Heart left ventricle (tissue), 16 donors: Measurements from ENCODE around the gene MACO1. TPM values are rescaled to one million over a fixed set of nuclear protein-coding genes. Genes with fewer than 3 reads are reported as not detected.
A peak's percentile ranks its signal among the peaks of the same experiment; 100 is the strongest.

Source experiments
- ATAC-seq, 4 donors: fragments of 200-7000 bp; cut with Tn5 transposase; one replicate each; pipeline ENCODE4 v1.9.1; 2020 to 2022; ENCODE audit warnings: moderate library complexity in 4 of 4, mild to moderate bottlenecking in 3 of 4, moderate number of reproducible peaks in 1 of 4
- DNase-seq, 5 donors: peaks; one replicate each; pipeline ENCODE4 v3.0.0-alpha.2; 2020
- H3K27ac ChIP-seq, 12 donors: fragments of 200-600 bp; sonication (generic) in 4 of 12; one replicate each; pipeline versions ENCODE4 v1.5.0 to v1.8.0; 2016 to 2022; ENCODE audit warnings: mild to moderate bottlenecking in 2 of 12
- H3K27me3 ChIP-seq, 9 donors: fragments of 200-600 bp; sonication (generic) in 2 of 9; one replicate each; pipeline versions ENCODE4 v1.5.1 to v1.8.0; 2016 to 2022; ENCODE audit warnings: mild to moderate bottlenecking in 3 of 9
- H3K36me3 ChIP-seq, 9 donors: fragments of 200-600 bp; sonication (generic) in 2 of 9; one replicate each; pipeline versions ENCODE4 v1.5.0 to v1.8.0; 2018 to 2022; ENCODE audit warnings: mild to moderate bottlenecking in 2 of 9
- H3K4me1 ChIP-seq, 12 donors: fragments of 200-600 bp; sonication (generic) in 4 of 12; one replicate each; pipeline versions ENCODE4 v1.5.0 to v1.8.0; 2016 to 2022; ENCODE audit warnings: mild to moderate bottlenecking in 3 of 12
- H3K4me3 ChIP-seq, 12 donors: fragments of 200-600 bp; sonication (generic) in 4 of 12; one replicate each; pipeline versions ENCODE4 v1.5.0 to v1.8.0; 2017 to 2022; ENCODE audit warnings: mild to moderate bottlenecking in 9 of 12, moderate library complexity in 4 of 12
- H3K9me3 ChIP-seq, 12 donors: fragments of 200-600 bp; sonication (generic) in 4 of 12; one replicate each; pipeline versions ENCODE4 v1.5.0 to v1.8.0; 2016 to 2022; ENCODE audit warnings: mild to moderate bottlenecking in 1 of 12
- CTCF ChIP-seq, 12 donors: fragments of 200-600 bp; sonication (generic) in 4 of 12; IDR thresholded peaks; one replicate each; pipeline versions ENCODE4 v1.5.0 to v1.8.0; 2018 to 2022; ENCODE audit warnings: antibody characterized with exemption in 12 of 12, mild to moderate bottlenecking in 5 of 12
- POLR2A ChIP-seq, 2 donors: fragments of 450-650 bp; IDR thresholded peaks; one replicate each; pipeline ENCODE4 v1.6.1; 2017; ENCODE audit warnings: antibody characterized with exemption in 2 of 2, mild to moderate bottlenecking in 2 of 2, moderate library complexity in 2 of 2
- WGBS, 4 donors: extraction: QIAGEN DNeasy Blood & Tissue Kit in 2 of 4; methylation state at CpG; one replicate each; pipeline versions ENCODE4 v1.1.5 to v1.1.7; 2013 to 2018; 5-methylcytosine and 5-hydroxymethylcytosine counted together
- intact Hi-C, 10 donors: fragments of 100-400 bp; cut with DNase I; formaldehyde crosslinking; loops; one replicate each; pipeline versions ENCODE4 v1.11.1 to v1.14.2; 2022
- polyA plus RNA-seq, 2 donors: library from polyadenylated mRNA; stranded (reverse); fragments of 200-250 nt; gene quantifications; one replicate each; pipeline ENCODE4 v1.2.3, GENCODE V29; 2013
- total RNA-seq, 9 donors: library from RNA; depleted of rRNA in 2 of 9; stranded (reverse); fragments of >200 nt in 2 of 9; fragmentation: NEBNext Ultra II Directional in 3 of 9; extraction: Animal tissue kit (Norgen Biotek cat#: 25700) in 3 of 9; gene quantifications; one replicate each; pipeline versions ENCODE4 v1.1.0 to v1.2.4, GENCODE V29; 2016 to 2023
- donor health status: ischemic (EF 13 %, LVEDD 7.1; RV severe dilation, severe dysfunction).
- donor health status: healthy with polysubstance abuse.
- donor health status: DM: no; HTN: yes; CAD: no.
- donor health status: DM: no; HTN: no; CAD: no.
- donor health status: ischemic (EF 25% LVEDD 6.9; RV normal size, moderate dysfunction).
- donor health status: ischemic (EF 25% LVEDD 5.7; RV mildly dilated, moderate dysfunction).
- donor health status: healthy.
- donor health status: DM: yes; HTN: yes; CAD: no.
- donor health status: ischemic (EF 35%, LVEDD 5.7; RV mildly dilated, moderate dysfunction).
- donor health status: nonischemic (EF 11% LVEDD 7.7; RV severe dilation, severe dysfunction).
- donor health status: DM: yes; HTN: yes; CAD: no.
- donor health status: PGD.
- donor health status: ischemic (EF 29% LVEDD 5.4; RV normal size, mild dysfunction).
- donor health status: nonischemic (EF 23%, LVEDD 6.1; RV moderate dilation, normal function).

The MACO1 gene
- total and polyA plus RNA-seq, 11 donors: 5.8 to 21.0 (median 14.0) TPM

GRCh38 chr1:25478633-25479032 lies 47.9 kb downstream of the MACO1 start:
- no peak for TF ChIP-seq CTCF (IDR thresholded peaks at IDR 0.05)
- TF ChIP-seq POLR2A (IDR thresholded peaks at IDR 0.05): no peak
- Histone ChIP-seq H3K4me3 (no peak overlapping the region), H3K27ac (no peak overlapping the region), H3K9me3 (no peaks in the 10 kb centered on the region), H3K4me1 (peaks cover 0 to 48% (median 11%) of the 10 kb centered on the region in 12 donors), H3K27me3 (no peaks in the 10 kb centered on the region), H3K36me3 (peaks cover 0 to 8% (median 2%) of the 10 kb centered on the region in 9 donors)
- DNase-seq (no peak), ATAC-seq (no peak)
- intact Hi-C loops: loop anchor here in 1 of 10 donors (5.0 kb wide), 1 partner anchor 36 kb away; no protein-coding TSS in a partner anchor

GRCh38 chr1:25481625-25482024 lies 50.9 kb downstream of the MACO1 start:
- ATAC-seq: peak in 1 of 4 donors; percentile 53
- H3K36me3 ChIP-seq: peaks cover 0 to 36% (median 25%) of the 10 kb centered on the region in 9 donors
- TF ChIP-seq CTCF (IDR thresholded peaks at IDR 0.05) (no peak), POLR2A (IDR thresholded peaks at IDR 0.05) (no peak)
- no peaks in the 10 kb centered on the region for H3K27me3 ChIP-seq
- H3K4me3 ChIP-seq: no peak overlapping the region
- intact Hi-C loops: no loop called here
- H3K27ac ChIP-seq: peak overlapping the region in 7 of 12 donors; percentile 2 to 38 (median 30)
- no peak for DNase-seq
- peaks cover 0 to 32% (median 7%) of the 10 kb centered on the region in 12 donors for H3K4me1 ChIP-seq
- 60 to 84% (median 68%) methylated on average over 5 of the region's 5 CpGs for WGBS, 4 donors
- no peaks in the 10 kb centered on the region for H3K9me3 ChIP-seq

DNA sequence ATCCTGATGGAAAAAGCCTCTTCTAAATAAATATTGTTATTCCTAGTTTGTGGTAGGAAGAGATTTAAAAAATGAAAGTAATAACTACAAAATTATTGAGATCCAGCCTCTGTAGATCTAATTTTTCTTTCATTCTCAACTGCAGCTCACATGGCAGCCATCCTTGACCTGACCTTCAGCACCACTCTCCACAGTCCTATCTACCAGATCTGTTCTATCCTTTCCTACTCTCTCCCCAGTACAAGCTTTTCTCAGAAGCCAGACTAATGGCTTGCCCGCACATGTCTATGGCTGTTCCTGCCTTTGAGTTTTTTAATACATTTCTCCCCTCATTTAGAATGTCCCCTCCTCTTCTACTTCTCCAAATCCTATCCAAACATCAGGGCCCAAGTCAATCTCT lies 51.5 kb downstream of the MACO1 start:
- H3K27ac ChIP-seq: peak overlapping the region in 8 of 12 donors; percentile 2 to 38 (median 22)
- intact Hi-C loops: no loop called here
- TF ChIP-seq POLR2A (IDR thresholded peaks at IDR 0.05) (no peak), CTCF (IDR thresholded peaks at IDR 0.05) (no peak)
- no peak overlapping the region for H3K4me3 ChIP-seq
- H3K4me1 ChIP-seq: peaks cover 0 to 30% (median 5%) of the 10 kb centered on the region in 12 donors
- H3K9me3 ChIP-seq: no peaks in the 10 kb centered on the region
- H3K27me3 ChIP-seq: no peaks in the 10 kb centered on the region
- peaks cover 0 to 42% (median 25%) of the 10 kb centered on the region in 9 donors for H3K36me3 ChIP-seq
- DNase-seq (no peak), ATAC-seq (peak; percentile 39 to 58 (median 48))
- WGBS, 4 donors: 80 to 86% (median 82%) methylated on average over 1 of the region's 1 CpG

DNA sequence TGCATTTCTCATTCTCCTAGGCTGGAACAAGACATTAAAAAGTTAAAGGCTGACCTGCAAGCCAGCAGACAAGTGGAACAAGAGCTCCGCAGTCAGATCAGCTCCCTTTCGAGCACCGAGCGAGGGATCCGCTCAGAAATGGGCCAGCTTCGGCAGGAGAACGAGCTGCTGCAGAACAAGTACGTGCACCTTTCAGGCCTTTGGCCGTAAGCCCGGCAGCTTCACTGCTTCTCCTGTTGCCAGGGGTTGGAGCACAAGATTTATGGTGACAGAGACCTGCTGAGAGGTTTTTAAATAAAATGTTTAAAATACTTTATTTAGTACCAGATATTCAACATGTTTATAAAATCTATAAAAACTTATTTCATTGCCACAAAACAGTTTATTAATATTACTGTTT lies 53.4 kb downstream of the MACO1 start:
- H3K27me3 ChIP-seq: no peaks in the 10 kb centered on the region
- ATAC-seq (peak; percentile 45 to 91 (median 87)), DNase-seq (peak; percentile 52 to 90 (median 75))
- intact Hi-C loops: loop anchor here in 1 of 10 donors (2.0 kb wide), 1 partner anchor 53 kb away; the partner anchor contains the start of gene MACO1
- TF ChIP-seq POLR2A (IDR thresholded peaks at IDR 0.05) (no peak), CTCF (IDR thresholded peaks at IDR 0.05) (no peak)
- H3K9me3 ChIP-seq: no peaks in the 10 kb centered on the region
- 59 to 84% (median 64%) methylated on average over 10 of the region's 10 CpGs for WGBS, 4 donors
- peaks cover 0 to 55% (median 32%) of the 10 kb centered on the region in 9 donors for H3K36me3 ChIP-seq
- H3K4me1 ChIP-seq: peaks cover 0 to 28% (median 5%) of the 10 kb centered on the region in 12 donors
- no peak overlapping the region for H3K4me3 ChIP-seq
- peak overlapping the region in 9 of 12 donors; percentile 7 to 66 (median 37) for H3K27ac ChIP-seq
